ENCODE measurements around the gene POU2F3. TPM values are rescaled to one million over a fixed set of nuclear protein-coding genes. Genes with fewer than 3 reads are reported as not detected.

Gene POU2F3
- total and polyA plus RNA-seq, 3 donors from 2014 or later, result 0.16 to 0.49 (median 0.31) TPM

GRCh38 chr11:120240866-120241265, 926 bp downstream of the POU2F3 start:
- no peaks in the 10 kb centered on the region for H3K36me3 ChIP-seq (ENCODE audit: low read depth, missing control alignments)
- no peak overlapping the region for H3K4me3 ChIP-seq
- H3K27ac ChIP-seq, result no peak overlapping the region
- no peaks in the 10 kb centered on the region for H3K9me3 ChIP-seq
- intact Hi-C loops (cut with DNase I; ENCODE audit: low total_unique reads), result no loop called here
- no peaks in the 10 kb centered on the region for H3K4me1 ChIP-seq
- no peak for DNase-seq
- WGBS, 2 donors, result 90 to 92% methylated on average over 2 of the region's 2 CpGs
- no peaks in the 10 kb centered on the region for H3K27me3 ChIP-seq
- TF ChIP-seq, protein P1, sequence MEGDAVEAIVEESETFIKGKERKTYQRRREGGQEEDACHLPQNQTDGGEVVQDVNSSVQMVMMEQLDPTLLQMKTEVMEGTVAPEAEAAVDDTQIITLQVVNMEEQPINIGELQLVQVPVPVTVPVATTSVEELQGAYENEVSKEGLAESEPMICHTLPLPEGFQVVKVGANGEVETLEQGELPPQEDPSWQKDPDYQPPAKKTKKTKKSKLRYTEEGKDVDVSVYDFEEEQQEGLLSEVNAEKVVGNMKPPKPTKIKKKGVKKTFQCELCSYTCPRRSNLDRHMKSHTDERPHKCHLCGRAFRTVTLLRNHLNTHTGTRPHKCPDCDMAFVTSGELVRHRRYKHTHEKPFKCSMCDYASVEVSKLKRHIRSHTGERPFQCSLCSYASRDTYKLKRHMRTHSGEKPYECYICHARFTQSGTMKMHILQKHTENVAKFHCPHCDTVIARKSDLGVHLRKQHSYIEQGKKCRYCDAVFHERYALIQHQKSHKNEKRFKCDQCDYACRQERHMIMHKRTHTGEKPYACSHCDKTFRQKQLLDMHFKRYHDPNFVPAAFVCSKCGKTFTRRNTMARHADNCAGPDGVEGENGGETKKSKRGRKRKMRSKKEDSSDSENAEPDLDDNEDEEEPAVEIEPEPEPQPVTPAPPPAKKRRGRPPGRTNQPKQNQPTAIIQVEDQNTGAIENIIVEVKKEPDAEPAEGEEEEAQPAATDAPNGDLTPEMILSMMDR (IDR thresholded peaks at IDR 0.05), result no peak
- TF ChIP-seq POLR2A (IDR thresholded peaks at IDR 0.05), result no peak

- 97% methylated on average over 7 of the region's 7 CpGs for WGBS, 2 donors
- Histone ChIP-seq H3K4me3 (no peak overlapping the region), H3K4me1 (no peaks in the 10 kb centered on the region), H3K27me3 (no peaks in the 10 kb centered on the region), H3K36me3 (ENCODE audit: low read depth, missing control alignments) (no peaks in the 10 kb centered on the region), H3K27ac (no peak overlapping the region), H3K9me3 (no peaks in the 10 kb centered on the region)
- intact Hi-C loops (cut with DNase I; ENCODE audit: low total_unique reads), result no loop called here
- TF ChIP-seq, protein P1 (IDR thresholded peaks at IDR 0.05), result no peak
- no peak for TF ChIP-seq POLR2A (IDR thresholded peaks at IDR 0.05)
- DNase-seq, result no peak
Observed at GRCh38 chr11:120241277-120241676, 1.3 kb downstream of the POU2F3 start.

DNA sequence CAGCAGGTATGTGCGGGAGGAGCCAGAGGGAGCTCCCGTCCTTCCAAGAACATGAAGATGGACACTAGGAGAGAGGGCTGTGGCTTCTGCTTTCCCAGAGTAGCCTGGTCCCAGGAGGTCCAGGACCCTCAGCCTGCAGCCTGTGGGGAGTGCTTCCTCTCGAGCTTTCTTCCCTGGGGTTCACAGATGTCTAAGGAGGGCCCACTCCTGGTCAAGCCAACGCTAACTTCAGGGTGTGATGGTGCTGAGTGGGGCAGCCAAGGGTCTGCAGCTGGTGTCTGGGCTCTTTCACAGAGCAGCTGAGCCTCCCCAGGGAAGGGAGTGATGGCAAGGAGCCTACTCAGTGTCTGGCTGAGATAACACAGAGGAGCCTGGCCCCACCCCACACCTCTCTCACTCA, 3.3 kb downstream of the POU2F3 start:
- no peaks in the 10 kb centered on the region for H3K4me1 ChIP-seq
- no peak overlapping the region for H3K4me3 ChIP-seq
- no peak overlapping the region for H3K27ac ChIP-seq
- no peaks in the 10 kb centered on the region for H3K9me3 ChIP-seq
- H3K36me3 ChIP-seq (ENCODE audit: low read depth, missing control alignments), result no peaks in the 10 kb centered on the region
- H3K27me3 ChIP-seq, result no peaks in the 10 kb centered on the region
- WGBS, 2 donors, result 81 to 83% methylated on average over 2 to 4 of the region's 4 CpGs
- intact Hi-C loops (cut with DNase I; ENCODE audit: low total_unique reads), result no loop called here
- DNase-seq, result no peak
- TF ChIP-seq, protein P1 (IDR thresholded peaks at IDR 0.05), result no peak
- TF ChIP-seq POLR2A (IDR thresholded peaks at IDR 0.05), result no peak

DNA sequence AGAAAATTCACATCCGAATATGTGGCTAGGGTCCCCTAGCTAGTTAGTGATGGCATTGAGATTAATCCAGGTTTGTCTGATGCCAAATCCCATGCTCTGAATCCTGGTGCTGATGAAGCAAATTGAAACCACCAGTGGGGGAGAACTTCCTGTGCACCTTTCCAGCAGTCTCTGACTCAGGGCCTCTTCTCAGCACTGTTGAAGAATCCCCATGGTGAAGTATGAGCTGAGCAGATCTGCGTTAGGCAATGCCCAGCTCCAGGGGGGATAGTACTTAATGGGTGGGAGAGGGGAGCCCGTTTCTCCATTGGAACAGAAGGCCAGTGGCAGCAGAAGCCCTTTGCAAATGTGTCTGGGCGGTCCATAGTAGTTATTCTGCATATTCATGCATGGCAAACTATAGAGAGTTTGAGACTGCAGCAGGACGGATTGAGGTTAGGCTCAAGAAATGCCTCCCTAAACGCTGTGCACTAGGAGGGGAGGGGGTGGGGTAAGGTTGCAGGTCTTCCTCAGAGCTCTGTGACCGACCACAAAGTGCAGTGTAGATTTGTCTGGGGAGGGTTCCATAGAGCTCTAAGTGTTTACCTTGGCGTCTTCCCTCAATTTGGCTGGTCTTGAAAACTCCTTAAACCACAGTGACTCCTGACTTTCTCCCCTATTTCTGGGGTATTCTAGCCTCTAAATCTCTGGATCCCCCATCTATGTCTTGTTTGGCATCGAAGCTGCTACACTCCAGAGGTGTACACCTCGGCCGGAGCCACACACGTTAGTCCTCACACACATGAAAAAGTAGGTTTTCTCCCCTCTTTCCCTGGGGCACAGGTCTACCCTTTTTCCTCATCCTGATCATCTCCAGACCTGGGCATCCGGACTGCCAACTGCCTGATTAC, 4.8 kb downstream of the POU2F3 start:
- intact Hi-C loops (cut with DNase I; ENCODE audit: low total_unique reads), result no loop called here
- no peaks in the 10 kb centered on the region for H3K4me1 ChIP-seq
- no peaks in the 10 kb centered on the region for H3K36me3 ChIP-seq (ENCODE audit: low read depth, missing control alignments)
- 79 to 81% methylated on average over 13 of the region's 13 CpGs for WGBS, 2 donors
- no peaks in the 10 kb centered on the region for H3K9me3 ChIP-seq
- no peak for TF ChIP-seq POLR2A (IDR thresholded peaks at IDR 0.05)
- TF ChIP-seq, protein P1 (IDR thresholded peaks at IDR 0.05), result no peak
- DNase-seq, result no peak
- H3K4me3 ChIP-seq, result no peak overlapping the region
- no peak overlapping the region for H3K27ac ChIP-seq
- no peaks in the 10 kb centered on the region for H3K27me3 ChIP-seq

DNA sequence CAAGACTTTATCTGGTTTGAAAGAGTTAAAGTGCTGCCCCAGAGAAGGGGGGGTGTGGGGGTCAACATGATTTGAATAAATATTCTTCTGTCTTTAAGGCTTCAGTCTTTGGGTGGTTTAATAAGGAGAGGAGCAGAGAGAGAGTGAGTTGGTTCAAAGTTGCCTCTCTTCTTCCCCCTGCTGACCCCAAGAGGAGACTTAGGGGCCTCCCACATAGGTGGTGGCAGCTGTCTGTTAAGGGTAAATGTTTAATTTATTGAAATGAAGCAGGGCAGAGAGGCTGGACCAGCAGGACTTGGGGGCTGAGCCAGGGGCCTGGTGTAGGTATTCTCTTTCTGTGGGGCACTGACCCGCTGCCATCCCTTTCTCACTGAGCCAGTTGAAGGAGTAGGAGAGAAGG, 5.5 kb downstream of the POU2F3 start:
- H3K36me3 ChIP-seq (ENCODE audit: low read depth, missing control alignments), result no peaks in the 10 kb centered on the region
- H3K4me1 ChIP-seq, result no peaks in the 10 kb centered on the region
- no peaks in the 10 kb centered on the region for H3K9me3 ChIP-seq
- no peak for DNase-seq
- WGBS, 2 donors, result 90% methylated on average over 1 of the region's 1 CpG
- intact Hi-C loops (cut with DNase I; ENCODE audit: low total_unique reads), result no loop called here
- H3K27ac ChIP-seq, result no peak overlapping the region
- no peaks in the 10 kb centered on the region for H3K27me3 ChIP-seq
- no peak for TF ChIP-seq POLR2A (IDR thresholded peaks at IDR 0.05)
- TF ChIP-seq, protein P1 (IDR thresholded peaks at IDR 0.05), result no peak
- H3K4me3 ChIP-seq, result no peak overlapping the region

All from testis (tissue), 3 donors.